NCI-H2029 (cell line): ENCODE results near the gene SAMD4A.
"Not testable (repeated sequence)": the region's sequence is repeated elsewhere in the genome, so short reads cannot be mapped to it uniquely, and the experiment has no call there.

ENCODE experiments used
- DNase-seq: peaks from one replicate; lab custom pipeline; 2025; lab: John Stamatoyannopoulos, UW

The SAMD4A gene

DNA sequence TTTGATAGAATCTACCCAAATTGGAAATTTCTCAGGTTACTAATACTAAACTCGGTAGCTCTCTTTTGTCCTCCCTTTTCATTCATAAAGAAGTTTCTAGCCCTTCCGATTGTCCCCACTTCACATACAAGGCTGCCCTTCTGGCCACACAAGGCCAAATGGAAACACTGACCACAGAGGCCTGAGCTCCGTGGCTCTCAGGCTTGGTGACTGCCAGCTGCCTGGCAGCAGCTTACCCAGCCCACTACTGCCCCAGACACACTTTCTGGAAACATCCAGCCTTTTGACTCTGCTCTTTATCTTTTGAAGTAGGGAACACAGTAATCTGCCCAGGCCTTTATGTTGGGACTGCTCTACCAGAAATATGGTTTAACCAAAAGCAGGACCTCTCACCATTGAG is 168.5 kb downstream of the SAMD4A start:
- DNase-seq = no peak

- no peak for DNase-seq
Observed at GRCh38 chr14:54737132-54737711, 170.3 kb downstream of the SAMD4A start.

GRCh38 chr14:54738009-54738408 is 171.1 kb downstream of the SAMD4A start:
- peak; percentile 3 for DNase-seq

DNA sequence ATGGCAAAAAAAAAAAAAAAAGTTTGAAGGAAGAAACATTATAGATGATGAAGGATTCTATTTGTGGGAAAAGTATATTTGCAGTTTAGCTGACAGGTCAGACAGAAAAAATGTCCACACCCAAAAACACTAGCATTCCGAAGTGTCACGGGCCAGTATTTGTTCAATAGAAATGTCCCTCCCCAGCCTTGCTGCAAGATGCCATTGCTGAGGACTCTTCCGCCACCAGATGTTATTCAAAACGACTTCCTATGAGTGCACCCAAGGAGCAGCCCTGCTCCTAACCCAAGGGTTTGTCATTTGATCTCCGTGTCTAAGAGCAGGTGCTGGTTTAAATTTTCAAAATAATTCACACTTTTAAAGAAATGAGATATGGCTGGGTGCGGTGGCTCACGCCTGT is 172.6 kb downstream of the SAMD4A start:
- DNase-seq = no peak

GRCh38 chr14:54742492-54743350 is 175.8 kb downstream of the SAMD4A start:
- DNase-seq = no peak

- no peak for DNase-seq
Observed at GRCh38 chr14:54743382-54743781, 176.5 kb downstream of the SAMD4A start.

DNA sequence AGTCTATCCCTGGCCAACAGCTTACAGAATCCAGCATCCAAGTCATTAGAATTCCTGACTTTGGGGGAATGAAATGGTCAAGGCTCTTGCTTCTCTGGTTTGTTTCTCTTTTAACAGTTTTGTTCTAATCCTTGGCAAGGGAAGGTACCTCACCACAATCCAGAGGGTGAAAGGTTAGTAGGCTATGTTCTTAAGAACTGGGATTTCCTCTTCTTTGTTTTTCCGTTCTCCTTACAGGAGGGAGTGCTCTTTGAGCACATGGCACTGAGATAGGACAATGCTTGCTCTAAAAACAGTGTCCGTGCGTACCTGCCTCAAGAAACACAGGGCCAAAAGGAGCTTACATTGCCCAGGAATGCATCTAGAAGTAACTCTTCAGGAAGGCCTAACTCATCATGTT is 179.1 kb downstream of the SAMD4A start:
- no peak for DNase-seq

DNA sequence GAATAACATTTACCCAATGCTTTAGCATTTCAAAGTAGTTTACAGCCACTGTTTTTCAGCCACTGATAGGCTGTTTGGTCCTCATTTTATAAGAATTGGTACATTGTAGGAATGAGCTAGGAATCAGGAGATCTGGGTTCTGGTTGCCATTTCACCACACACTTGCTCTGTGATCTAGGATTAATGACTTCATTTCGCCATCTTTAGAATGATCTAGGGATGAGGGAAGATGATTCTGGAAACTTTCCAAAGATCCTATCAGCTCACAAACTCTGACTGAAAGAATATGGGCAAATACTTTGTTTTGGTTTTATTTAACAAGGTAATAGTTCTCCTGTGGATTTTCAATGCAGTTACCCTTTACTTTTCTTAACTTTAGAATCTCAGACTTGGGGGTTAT is 180.7 kb downstream of the SAMD4A start:
- DNase-seq = no peak

- DNase-seq = no peak
Observed at GRCh38 chr14:54749180-54749579, 182.3 kb downstream of the SAMD4A start.

- no peak for DNase-seq
Observed at GRCh38 chr14:54749727-54750126, 182.8 kb downstream of the SAMD4A start.

DNA sequence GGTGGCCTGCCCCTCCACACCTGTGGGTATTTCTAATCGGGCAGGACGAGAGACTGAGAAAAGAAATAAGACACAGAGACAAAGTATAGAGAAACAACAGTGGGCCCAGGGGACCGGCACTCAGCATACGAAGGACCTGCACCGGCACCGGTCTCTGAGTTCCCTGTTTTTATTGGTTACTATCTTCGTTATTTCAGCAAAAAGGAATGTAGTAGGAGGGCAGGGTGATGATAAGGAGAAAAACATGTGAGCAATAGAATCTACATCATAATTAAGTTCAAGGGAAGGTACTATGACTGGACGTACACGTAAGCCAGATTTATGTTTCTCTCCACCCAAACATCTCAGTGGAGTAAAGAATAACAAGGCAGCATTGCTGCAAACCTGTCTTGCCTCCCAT is 185.7 kb downstream of the SAMD4A start:
- DNase-seq = not testable (repeated sequence)

GRCh38 chr14:54753396-54753795 is 186.5 kb downstream of the SAMD4A start:
- DNase-seq = not testable (repeated sequence)

- no peak for DNase-seq
Observed at GRCh38 chr14:54754116-54754622, 187.2 kb downstream of the SAMD4A start.

DNA sequence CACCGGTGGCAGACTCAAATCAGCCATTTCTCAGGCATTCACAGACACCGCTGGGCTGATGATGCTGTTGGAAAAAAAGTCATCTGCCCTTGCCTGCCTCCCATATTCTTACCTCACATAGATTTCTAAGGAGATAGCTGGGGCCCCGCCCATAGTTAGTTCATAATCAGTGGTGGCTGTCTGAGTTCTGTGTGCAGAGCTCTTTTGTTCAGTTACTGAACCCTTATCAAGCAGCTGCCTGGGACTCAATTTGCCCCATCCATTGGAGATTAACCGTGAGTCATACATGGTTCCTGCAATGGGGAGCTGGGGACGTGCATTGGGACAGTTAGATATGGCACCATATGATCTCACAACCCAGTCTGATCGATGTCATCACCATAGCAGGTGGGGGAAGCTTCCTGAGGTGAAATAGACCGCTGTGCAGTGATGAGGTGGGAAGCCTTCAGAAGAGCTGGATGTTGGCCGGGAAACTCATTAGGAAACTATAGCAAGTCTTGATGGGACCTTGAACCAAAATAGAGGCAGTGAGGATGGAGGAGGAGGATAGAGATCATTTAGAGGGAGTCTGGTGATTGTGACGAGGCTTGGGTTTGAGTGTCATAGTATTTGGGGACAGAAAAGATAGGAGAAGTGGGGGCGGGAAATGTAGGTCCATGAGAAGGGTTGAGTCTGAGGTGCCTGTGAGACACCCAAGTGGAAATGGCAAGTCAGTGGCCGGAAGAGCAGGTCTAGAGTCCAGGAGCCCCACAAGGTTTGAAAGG is 187.9 kb downstream of the SAMD4A start:
- DNase-seq = no peak

GRCh38 chr14:54756656-54757392 is 189.9 kb downstream of the SAMD4A start:
- DNase-seq = no peak

- DNase-seq = no peak
Observed at GRCh38 chr14:54758041-54758440, 191.1 kb downstream of the SAMD4A start.

DNA sequence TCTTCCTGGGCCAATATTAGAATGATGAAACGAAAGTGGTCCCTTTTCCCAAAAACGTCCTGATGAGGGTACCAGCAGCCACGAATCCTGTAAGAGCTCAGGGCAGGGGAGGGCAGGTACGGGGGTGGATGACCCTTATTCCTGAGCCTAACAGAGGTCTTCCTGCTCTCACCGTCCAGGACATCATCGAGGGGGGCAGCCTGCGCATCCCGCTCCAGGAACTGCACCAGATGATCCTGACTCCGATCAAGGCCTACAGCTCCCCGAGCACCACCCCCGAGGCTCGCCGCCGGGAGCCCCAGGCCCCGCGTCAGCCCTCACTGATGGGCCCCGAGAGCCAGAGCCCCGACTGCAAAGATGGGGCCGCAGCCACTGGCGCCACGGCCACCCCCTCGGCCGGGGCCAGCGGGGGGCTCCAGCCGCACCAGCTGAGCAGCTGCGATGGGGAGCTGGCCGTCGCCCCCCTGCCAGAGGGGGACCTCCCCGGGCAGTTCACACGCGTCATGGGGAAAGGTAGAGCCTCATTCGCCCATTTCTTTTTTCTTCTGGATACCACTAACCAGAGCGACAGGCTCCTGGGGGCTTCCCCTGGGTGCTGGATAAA is 193.2 kb downstream of the SAMD4A start:
- no peak for DNase-seq

DNA sequence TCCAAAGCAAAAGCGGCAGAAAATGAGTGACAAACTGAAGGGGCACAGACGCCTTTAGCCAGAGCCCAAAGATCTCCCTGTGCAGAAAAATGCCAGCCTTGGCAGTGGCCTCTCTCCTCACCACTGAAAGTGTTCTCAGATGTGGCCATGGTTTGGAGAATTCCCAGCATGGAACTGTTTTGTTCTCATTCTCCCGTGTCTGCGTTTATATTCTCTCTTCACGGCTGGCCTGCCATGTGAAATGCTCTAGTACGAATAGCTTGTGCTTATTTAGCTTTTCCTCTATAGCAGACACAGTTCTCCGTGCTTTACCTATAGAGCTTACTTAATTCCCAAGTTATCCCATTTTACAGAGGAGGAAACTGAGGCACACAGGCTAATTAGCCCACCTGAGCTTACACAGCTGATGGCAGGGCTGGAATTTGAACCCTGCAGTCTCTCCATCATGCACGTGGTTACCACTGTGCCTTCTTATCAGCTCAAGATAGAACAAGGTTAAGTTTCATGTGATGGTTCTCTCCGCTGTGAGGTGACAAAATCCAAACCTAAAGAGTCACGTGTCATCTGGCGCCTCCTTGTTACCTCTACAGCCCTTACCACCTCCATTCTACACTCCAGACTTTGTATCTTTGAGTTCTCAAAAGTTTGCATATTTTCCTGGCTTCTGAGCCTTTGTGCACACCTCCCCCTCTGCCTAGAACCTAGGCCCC is 194.1 kb downstream of the SAMD4A start:
- no peak for DNase-seq

DNA sequence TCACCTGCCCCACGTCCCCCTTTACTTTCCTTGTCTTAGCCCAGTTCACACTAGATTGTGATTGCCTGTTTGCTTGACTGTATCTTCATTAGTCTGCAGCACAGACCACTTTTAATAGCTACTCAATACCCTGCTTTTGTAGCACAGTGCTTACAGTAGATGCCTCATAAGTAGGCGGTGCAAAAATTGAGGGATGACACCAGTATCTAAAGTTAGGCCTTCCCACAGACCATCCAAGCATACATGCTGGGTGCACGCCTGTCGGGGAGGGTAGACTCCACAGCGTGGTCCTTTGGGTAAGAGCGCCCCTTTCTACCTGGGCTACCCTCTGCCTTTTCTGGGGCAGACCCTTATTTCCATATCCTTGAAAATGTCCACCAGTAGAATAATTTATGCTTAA is 194.9 kb downstream of the SAMD4A start:
- no peak for DNase-seq

DNA sequence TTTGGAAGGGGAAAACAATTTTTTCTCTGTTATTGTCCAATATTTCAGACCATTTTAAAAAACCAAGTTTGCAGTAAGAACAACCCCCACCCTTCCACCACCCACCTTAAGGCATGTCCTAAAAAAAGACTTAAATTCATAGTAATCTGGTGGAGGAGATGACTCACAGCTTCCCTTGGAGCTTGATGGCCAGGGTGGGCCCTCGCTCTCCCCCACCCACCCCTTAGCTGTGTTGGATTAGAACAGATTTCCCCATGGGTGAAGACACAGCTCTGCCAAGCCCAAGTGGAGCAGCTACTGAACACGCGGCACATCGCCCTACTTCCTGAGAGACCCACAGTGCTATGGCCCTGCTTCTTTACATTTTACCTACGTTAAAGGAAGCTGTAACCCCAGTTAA is 195.4 kb downstream of the SAMD4A start:
- DNase-seq = no peak

DNA sequence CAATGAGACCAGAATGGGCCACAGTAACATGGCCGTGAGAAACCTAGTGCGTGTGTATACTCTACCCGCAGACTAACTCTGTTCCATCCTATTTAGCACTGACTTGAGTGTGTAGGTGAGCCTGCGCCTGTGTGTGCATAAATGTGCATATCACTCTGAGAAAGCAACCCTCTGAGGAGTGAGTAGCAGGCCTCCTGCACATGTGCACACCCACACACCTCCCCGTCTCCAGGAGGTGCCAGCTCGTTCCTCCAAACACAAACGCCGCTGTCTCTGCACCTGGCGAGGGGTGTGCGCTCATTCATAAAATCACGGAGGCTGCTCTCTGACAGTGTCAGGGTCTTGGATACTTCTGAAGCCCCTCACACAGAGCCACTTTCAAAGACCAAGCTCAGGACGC is 196.8 kb downstream of the SAMD4A start:
- DNase-seq = no peak
